NCI-H2227 treated with DMSO at 0.1 percent for 48 hours (cell line): Measurements from ENCODE around the gene CAMSAP1.
"Not testable (repeated sequence)": the region's sequence is repeated elsewhere in the genome, so short reads cannot be mapped to it uniquely, and the experiment has no call there.

Experiments
- DNase-seq: peaks from one replicate; lab custom pipeline; 2025; lab: John Stamatoyannopoulos, UW

CAMSAP1 gene

DNA sequence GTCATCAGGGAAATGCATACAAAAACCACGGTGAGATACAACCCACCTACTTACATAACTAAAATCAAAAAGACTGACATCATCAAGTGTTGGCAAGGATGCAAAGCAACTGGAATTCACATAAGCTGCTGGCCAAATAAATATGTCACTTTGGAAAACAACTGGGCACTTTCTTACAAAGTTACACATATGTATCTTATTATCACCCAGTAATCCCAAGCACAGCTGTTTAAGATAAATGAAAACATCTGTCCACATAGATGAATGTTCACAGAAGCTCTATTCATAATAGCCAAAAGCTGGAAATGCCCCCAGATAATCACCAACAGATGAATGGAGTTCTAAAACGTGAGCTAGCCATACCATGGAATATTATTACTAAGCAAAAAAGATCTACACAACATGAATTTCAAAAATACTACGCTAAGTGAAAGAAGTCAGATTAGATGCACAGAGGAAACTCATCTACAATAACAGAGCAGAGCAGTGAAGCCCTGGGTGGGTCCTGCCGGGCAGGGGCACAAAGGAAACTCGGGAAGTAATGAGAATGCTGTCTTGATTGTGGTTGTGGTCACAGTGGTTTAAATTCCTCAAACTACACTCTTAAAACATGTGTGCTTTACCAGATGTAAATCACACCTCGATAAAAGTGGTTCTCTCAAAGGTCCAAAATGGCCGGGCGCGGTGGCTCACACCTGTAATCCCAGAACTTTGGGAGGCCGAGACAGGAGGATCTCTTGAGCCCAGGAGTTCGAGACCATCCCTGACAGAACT lies 8.5 kb downstream of the CAMSAP1 start:
- DNase-seq = no peak

DNA sequence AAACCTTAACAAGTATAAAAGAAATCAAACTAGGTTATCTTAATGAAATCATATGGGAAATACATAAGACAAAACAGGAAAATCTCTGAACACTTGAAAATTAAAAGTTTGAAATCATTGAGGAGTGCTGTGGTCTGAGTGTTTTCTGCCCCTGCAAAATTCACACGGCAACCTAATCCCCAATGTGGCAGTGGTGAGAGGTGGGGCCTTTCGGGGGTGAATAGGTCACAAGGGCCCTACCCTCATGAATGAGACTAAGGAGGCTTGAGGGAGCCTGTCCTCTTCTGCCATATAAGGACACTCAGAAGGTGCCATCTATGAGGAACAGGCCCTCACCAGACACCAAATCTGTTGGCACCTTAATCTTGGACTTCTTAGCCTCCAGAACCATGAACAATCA lies 10.7 kb downstream of the CAMSAP1 start:
- DNase-seq = no peak

DNA sequence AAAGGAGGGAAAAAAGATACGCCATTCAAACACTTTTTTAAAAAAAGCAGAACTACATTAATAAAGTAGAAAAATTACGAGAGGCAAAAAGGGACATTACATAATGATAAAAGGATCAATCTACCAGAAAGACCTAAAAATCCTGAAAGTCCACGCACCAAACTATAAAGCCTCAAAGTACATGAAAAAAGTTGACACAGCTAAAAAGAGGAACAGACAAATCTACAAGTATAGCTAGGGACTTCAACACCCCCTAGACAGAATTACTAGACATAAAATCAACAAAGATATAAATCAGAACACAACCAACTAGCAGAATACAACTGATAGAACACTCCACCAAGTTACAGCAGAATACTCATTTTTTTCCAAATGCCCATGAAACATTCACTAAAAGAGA lies 11.1 kb downstream of the CAMSAP1 start:
- DNase-seq = no peak

DNA sequence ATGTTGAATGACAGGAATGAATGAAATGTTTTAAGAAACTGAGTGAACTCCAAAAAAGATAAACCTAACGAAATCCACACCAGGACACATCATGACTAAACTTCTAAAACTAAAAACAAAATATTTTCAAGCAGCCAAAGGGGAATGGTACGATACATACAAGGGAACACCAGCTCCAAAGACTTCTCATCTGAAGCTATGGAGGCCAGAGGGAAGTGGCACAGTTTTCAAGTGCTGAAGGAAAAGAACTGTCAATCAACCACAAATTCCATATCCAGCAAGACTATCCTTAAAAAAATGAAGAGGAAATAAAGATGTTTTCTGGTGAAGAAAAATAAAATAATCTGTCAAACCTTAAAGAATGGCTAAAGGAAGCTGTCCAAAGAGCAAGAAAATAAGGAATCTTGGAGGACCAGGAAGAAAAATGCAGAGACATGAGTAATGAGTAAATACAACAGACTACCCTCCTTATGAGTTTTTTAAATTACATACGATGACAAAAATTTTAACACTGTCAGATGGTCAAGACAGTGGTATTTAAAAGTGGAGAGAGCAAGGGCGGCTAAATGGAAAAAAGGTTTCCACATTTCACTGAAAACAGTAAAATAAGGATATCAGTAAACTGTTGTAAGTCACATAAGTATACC lies 12.0 kb downstream of the CAMSAP1 start:
- DNase-seq = no peak

DNA sequence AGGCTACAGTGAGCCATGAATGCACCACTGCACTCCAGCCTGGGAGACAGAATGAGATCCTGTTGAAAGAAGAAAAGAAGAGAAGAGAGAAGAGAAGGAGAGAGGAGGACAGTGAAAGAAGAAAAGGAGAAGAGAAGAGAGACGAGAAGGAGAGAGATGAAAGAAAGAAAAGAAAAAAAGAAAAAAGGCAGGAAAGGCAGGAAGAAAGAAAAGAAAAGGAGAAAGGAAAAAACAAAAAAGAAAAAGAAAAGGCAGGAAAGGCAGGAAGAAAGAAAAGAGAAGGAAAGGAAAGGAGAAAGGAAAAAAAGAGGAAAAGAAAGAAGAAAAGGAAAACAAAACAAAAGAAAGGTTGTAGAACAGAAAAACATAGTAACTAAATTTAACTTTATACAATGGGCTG lies 14.2 kb downstream of the CAMSAP1 start:
- no peak for DNase-seq

DNA sequence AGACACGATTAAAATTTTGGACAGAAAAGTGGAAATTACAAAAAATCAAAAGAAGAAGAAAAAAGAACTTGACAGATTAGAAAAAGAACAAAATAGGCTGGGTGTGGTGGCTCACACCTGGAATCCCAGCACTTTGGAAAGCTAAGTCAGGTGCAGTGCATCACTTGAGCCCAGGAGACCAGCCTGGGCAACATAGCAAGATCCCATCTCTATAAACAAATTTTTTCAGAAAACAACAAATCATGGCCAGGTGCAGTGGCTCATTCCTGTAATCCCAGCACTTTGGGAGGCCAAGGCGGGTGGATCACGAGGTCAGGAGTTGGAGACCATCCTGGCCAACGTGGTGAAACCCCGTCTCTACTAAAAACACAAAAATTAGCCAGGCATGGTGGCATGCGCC lies 15.0 kb downstream of the CAMSAP1 start:
- DNase-seq = not testable (repeated sequence)

DNA sequence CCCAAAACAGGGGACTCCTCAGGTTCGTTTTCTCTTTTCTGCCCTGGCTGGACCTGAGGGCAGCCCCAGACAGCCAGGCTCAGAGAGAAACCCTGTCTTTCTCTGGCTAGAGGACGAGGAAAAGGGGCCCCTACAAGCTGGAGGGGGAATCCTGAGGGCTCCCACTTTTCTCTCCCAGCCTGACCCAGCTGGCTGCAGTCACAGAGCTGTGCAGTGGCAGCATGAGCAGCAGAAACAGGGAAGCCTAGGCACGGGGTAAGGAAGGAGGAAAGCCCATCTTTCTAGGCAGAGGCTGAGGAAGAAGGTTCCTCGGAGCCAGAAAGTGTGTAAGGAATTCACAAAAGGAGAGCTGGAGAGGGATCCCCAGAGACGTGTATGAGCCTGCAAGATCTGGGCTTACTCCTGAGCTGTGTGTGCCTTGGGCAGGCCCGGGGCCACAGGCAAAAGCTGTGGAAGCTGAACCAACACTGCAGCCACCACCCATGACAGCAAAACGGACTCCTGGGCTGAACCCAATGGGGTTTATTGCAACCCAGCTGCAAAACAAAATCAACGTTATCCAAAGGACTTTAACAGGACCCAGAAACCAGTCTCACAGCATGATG lies 16.2 kb downstream of the CAMSAP1 start:
- DNase-seq = no peak

DNA sequence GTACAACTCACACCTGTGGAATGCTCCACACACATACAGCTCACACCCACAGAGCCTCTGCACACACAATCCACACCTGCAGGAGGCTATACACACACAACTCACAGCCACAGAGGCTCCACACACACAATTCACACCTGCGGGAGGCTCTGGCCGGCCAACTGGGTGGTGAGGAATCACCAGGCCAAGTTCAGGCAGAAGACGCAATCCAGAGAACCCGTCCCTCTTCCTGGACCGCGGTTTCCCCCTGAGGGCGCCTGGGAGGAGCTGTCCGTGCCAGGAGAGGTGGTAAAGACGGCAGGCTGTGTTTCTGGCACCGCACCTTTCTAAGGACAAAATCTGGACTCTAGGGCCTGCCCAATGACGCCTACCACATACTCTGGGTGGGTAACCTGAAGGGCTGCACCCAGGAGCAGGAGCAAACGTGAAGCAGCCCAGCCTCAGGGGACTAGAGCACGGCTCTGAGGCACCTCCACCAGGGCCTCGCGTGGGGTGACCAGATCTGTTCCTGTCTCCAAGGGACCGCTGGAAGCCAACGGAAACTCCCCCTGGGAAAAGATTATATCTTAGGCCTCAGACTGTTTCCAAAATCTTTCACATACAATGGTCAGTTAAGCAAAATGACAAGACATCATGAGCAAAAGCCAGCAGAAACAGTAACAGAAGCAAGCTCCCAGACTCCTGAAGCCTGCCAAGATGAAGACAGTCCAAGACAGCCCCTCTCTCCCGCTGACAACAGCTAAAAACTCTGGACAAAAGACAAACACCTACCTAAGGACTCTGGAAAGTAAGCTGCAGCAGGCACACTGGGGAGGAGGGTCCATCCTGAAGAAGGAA lies 16.9 kb downstream of the CAMSAP1 start:
- no peak for DNase-seq

DNA sequence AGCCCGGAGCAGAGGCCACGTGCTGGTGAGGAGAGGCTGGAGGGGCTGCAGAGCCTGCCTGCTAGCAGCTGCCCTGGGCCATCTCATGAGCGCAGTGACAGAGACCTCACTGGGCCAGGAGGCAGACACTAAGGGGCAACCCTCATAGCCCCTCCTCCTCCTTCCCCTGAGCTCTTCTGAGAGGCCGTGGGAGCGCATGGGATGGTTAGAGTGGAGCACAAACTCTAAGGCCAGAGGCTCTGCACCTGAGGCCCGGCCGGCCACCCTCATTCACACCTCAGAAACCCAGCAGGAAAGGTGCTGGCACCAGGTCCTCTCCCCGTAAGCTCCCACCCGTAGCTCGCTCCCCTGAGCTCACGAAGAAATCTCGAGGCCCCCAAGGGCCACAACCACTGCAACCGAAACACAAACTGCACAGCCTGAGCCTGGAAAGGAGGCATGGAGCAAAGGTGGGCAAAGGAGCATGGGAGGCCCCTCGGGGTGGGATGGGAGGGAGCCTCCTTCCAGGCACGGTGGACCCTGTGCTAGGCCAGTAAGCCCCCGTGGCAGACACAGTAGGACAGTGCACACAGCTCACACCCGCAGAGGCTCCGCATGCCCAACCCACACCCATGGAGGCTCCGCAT lies 17.7 kb downstream of the CAMSAP1 start:
- no peak for DNase-seq

DNA sequence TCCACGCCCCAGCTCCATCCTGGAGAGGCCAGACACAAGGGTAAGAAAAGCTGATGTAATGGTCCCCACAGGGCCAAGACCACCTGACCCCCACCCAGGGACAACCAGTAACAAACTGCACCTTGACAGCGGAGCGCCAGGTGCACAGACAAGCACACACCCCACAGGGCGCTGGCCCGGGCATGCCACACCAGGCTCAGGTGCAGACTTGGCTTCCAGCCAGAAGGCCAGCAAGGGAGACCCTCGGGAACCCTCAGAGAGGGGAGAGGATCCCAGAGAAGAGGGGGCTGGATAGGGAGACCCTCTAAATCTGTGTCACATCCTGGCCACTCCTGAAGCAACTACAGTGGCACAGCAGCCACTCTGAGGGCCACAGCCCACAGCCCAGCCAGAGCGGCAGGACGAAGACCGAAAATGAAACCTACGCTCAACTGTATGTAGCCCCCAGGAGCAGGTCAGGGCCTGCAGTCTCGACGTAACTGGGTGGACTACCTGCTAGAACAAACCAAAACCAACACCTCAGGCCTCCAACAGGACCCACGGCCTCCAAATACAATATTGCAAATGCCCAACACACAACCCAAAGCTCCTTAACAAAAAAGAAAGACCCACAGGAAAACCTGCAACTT lies 18.5 kb downstream of the CAMSAP1 start:
- DNase-seq = no peak

DNA sequence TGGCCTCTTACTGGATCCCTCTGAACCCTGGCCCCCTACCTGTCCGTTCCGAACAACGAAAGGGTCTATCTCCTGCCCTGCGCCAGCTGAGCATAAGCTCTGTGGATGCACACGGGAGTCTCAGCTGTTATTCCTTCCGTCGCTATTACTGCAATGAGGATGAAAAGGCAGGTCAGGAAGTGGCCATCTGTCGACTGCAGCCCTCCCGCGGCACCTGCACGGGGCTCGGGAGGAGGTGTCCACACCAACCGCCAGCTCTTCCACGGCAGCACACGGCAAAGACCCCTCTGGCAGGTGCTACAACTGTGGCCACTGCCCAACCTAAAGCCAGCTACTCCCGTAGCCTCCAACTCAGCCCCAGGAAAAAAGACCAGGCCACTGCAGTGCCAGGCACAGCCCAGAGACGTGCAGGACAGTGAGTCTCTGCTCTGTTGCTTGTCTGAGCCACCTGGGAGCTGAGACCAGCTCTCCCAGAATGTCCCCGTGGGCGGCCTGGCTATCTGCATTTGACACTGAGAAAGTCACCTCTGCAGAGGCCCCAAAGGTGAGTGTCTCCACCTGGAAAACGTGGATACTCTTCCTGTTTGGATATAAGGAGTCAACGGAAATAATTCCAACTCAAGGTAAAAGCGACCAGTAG lies 19.1 kb downstream of the CAMSAP1 start:
- DNase-seq = no peak

DNA sequence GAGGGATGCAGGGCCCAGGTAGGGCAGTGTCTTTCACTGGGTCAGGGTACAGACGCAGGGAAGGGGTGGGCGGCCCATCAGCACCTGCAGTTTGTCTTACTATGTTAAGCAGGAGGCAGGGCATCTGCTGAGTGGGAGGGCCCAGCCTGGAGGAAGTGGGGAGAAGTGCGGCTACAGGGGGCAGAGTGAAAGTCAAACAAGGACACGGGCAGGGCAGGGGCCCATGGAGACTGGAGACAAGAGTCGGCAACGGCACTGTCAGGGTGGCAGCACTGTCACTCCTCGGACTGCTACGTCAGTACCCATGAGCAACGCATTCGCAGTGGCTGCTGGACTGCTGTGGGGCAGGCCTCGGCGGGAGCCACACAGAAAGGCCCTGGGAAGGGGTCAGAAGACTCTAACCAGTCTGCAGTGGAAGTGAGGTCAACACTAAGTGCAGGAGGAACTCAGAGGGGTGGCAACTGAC lies 19.7 kb downstream of the CAMSAP1 start:
- no peak for DNase-seq

DNA sequence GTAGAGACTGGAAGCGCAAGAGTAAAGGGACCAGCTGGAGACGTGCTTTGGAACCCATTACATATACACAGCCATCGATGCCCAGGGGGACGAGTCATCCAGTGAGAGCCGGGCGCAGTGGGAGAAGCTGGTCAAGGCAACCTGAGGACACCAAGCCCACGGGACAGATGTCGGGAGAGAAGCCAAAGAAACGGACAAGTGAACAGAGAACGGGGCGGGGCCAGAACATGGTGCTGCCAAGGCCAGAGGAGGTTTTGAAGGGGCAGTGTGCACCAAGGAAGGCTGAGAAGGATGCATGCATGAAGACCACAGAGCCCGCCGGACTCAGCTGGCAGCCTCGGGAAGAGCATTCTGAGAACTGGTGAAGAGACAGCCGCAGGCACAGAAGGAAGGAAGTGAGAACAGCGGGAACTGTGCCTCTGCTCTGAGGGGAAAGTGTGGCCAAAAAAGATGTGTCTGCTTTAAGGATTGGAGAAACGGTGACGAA lies 20.3 kb downstream of the CAMSAP1 start:
- DNase-seq = no peak

DNA sequence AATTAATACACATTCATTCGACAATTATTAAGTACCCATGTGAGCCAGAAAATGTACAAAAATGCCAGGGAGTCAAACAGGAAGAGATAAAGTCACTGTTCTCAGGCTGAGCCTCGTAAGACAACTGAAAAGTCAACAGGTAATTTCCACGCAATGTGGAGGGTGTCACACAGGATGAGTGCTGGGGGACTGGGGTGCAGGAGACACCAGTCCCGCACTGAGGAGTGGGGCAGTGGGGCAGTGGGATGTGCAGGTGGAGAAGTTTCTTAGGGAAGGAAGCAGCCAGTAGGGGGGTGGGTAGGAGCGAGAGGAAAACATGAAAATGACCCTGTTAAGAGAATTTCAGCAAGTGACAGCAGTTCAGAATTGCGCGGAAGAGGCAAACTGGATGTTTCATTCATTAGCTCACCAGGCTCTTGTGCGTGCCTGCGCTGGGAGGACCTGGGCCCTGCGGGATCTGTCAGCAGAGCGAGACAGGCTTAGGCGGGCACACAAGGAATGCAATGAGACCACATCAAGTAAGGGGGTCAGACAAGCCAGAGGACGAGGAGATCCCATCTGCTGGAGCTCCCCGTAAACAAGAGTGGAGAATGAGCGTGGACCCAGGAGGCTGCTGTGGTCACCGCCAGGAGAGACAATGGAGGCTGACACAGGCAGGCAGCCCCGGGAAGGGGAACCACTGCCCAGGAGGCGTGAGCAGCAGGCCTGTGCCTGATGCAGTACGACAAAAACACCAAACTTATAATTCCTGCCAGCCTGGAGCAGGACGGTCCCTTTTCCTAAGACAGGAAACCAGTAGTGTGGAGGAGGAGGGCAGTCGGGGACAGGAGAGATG lies 21.0 kb downstream of the CAMSAP1 start:
- no peak for DNase-seq

DNA sequence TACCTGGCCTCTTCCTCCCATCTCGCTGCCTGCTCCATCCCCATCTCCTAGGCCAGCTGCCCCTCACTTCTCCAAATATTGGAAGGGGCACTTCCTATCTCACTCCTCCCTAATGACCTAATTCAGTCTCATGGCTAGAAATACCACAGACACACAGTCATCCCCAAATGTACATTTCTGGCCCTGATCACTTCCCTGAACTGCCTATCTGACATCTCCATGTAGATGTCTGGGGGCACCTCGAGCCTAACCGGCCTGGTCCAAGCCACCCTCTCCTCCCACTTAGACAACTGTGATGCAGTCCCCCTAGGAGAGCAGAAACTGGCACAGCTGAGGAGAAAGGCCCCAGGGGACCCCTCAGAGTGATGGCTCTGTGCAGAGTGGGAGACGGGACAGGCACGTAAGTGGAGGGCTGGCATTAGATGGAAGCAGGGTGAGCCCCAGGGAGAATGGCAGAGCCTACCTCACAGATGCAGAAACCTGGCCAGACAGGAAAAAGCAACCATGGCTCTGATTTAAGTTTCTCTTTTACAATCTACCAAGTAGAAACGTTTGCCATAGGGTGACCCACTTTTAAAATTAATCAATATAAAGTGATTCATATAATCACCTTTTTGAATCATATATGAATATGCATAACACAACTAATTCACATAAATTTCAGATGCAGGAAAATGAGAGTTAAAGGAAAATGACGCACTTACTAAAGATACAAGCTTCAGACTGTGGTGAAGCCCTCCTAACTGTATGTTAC lies 22.1 kb downstream of the CAMSAP1 start:
- DNase-seq = no peak

DNA sequence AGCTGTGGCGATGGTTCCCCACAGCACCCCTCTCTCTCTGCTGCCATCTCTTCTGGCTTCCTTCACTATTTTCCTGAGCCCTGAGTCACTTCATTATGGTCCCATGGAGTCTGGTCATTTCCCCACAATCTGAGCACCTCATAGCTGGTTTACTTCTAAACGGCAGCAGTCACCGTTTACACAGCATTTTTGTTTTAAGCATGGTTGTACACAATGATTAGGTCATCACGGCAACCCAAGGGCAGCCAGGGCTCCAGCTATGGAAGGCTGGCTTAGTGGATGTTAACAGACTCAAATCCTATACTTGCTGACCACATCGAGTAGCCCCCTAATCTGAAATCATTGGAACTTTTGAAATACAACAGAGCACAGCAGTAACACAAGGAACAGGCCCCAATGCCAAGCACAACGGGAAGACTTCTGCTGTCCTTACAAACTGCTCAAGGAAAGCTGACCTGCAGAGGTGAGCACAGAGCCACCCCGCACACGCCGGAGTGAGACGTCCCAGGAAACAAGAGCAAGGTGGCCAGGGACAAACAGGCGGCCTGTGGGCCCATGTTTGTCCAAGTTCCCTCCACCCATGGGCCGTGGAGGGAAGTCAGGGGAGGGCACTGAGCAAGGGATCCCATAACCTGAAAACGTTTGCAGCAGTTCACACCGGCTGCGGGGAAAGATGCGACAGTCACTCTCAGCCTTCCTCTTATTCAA lies 22.9 kb downstream of the CAMSAP1 start:
- DNase-seq = no peak

DNA sequence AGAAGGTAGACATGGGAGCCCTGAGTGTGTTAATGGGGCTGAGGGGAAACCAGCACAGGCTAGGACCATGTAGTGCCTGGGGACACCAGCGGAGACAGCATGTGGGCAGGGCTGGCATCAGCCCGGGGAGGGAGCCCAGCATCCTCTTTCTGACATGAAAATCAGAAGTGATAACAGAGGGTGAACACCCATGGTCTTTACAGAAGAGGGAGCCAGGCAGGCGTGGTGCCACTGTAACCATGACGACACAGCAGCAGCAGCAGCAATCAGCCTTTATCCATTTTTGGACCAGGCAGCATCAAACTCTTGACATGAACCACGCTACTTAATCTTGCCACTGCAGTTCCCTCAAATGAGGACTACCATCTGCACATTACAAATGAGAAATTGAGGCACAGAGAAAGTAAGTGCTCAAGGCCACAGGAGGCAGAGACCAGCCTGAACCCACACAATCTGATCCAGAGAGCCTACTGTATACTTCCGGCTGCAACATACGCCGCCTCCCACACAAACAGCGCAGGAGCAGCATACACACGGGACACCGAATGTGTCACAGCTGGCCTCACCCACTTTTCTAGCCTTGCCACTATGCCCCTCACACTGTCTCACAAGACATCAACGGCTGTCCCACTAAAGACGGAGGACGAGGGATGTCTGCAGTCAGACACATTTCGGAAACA lies 23.8 kb downstream of the CAMSAP1 start:
- no peak for DNase-seq

DNA sequence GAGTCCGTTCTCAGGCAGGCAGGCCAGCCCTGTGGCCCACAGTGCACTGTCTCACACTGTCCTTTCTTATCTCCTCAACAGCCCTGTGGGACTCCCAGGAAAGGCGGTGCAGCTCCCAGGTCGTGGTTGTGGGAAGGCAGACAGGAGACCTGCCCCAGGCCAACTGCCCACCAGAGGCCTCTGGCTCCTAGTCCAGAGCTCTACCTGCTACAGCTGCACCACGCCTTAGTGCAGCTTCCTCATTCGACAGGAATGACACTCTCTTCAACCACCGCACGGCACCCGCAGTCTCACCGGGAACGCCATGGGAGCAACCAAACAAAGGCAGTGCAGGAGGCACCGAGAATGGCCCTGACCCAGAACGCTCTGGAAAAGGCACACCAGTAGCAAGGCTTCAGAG lies 25.3 kb downstream of the CAMSAP1 start:
- no peak for DNase-seq
